ENCODE data around the gene HSD17B7.
"Not testable (repeated sequence)": the region's sequence is repeated elsewhere in the genome, so short reads cannot be mapped to it uniquely, and the experiment has no call there.

DNA sequence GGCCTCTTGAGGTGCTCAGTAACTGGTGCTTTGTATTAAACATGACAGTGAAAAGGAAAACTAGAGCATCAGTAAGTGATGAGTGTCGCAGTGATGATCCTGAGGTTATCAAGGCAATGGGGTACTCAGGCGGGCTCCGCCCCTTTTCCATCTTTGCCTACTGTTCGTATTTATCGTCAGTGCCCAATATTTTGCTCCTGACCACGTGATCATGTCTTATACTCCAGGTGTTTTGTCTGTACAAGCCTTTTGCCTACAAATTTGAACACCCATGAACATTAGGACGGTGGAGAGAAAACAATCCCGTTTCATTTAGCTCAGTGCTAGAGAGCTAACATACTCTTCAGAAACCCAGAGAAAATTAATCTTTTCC lies 469 bp downstream of the HSD17B7 start:
- TF ChIP-seq POLR2A (IDR thresholded peaks at IDR 0.05): not testable (repeated sequence)
- TF ChIP-seq, protein P1, sequence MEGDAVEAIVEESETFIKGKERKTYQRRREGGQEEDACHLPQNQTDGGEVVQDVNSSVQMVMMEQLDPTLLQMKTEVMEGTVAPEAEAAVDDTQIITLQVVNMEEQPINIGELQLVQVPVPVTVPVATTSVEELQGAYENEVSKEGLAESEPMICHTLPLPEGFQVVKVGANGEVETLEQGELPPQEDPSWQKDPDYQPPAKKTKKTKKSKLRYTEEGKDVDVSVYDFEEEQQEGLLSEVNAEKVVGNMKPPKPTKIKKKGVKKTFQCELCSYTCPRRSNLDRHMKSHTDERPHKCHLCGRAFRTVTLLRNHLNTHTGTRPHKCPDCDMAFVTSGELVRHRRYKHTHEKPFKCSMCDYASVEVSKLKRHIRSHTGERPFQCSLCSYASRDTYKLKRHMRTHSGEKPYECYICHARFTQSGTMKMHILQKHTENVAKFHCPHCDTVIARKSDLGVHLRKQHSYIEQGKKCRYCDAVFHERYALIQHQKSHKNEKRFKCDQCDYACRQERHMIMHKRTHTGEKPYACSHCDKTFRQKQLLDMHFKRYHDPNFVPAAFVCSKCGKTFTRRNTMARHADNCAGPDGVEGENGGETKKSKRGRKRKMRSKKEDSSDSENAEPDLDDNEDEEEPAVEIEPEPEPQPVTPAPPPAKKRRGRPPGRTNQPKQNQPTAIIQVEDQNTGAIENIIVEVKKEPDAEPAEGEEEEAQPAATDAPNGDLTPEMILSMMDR (IDR thresholded peaks at IDR 0.05): not testable (repeated sequence)

Data from thyroid gland (tissue), 4 donors.